Hematopoietic multipotent progenitor cell treated with erythropoietin and hydrocortisone succinate and interleukin-3 and kit ligand, for 4 days (in vitro differentiated cells): Measurements from ENCODE around the gene GABARAPL1.

Experiments
- DNase-seq: peaks from one replicate; pipeline ENCODE4 v3.0.0-alpha.2; 2015

Gene GABARAPL1

GRCh38 chr12:10235761-10236631 lies 23.3 kb downstream of the GABARAPL1 start:
- DNase-seq, result peak; percentile 76

DNA sequence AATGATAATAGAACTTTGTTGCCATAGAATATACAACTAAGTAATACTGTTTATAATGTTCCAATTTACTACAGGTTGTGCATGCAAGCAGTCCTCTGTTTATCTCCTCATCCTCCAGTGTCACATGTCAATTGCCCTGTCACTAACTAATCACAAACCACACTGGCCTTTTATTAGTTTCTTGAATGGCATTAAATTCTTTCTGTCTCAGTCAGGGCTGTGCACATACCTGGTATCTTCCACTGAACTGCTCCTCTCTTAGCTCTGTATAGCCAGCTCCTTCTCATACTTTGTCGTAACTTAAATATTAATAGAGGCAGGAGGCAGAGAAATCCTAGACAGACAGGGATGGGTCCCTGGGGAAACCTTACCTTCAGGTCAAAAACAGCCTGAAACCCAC lies 24.0 kb downstream of the GABARAPL1 start:
- no peak for DNase-seq

GRCh38 chr12:10238526-10238925 lies 25.8 kb downstream of the GABARAPL1 start:
- DNase-seq, result no peak

DNA sequence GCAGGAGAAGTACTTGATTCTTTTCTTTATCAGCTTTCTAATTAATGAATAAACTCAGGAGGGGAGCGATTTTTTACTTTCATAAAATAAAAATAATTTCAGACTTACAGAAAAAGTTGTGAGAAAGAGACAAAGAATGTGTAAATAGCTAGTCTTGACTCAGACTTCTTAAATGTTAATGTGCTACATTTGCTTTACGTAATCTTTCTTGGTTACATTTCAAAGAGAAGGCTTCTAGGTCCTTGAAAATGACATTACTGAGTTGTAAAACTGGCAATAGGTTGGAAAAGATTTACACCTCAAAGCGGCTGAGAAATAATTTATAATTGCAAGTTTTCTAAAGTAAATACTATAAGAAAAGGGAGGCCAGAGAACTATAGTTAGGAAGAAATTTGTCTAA lies 28.6 kb downstream of the GABARAPL1 start:
- no peak for DNase-seq

- peak; percentile 22 for DNase-seq
Observed at GRCh38 chr12:10241727-10242126, 29.1 kb downstream of the GABARAPL1 start.

DNA sequence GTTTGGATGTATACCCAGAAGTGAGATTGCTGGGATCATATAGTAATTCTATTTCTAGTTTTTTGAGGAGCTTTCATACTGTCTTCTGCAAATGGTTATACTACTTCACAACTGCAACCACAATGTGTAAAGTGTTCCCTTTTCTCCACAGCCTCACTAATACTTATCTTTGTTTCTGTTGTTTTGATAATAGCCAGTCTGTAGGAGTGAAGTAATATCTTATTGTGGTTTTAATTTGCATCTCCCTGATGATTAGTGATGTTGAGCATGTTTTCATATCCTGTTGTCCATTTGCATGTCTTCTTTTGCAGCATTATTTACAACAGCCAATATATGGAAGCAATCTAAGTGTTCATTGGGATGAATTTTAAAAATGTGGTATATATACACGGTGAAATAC lies 29.9 kb downstream of the GABARAPL1 start:
- peak; percentile 72 for DNase-seq

DNA sequence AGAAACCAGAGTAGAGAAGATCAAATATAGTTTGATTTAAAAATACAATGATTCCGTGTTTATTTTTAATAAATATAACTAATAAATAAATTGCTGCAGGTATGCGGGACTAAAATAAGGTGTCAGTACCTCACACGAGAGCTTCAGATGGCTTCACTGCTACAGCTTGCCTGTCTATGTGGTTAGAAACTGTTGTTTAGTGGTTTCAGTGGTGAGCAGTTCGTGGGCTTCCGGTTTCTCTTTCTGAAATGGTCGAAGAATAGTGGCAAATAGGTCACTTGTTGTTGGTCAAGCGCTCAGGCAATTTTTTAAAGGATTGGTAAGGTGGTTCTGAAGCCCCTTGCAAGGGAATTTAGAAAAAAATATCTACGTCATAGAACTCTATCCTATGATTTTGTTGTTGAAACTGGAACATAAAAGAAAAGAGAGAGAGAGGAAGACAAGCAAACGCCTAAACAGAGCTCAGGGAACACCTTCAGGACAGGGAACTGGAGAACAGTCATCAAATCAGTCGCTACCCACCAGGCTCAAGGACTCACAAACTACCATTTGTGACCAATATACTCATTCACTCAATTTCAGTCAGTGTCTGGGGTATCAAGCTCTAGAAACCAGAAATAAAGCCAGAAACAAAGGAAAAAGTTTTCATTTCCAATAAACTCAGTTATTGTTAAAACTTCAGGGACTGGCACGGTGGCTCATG lies 31.3 kb downstream of the GABARAPL1 start:
- peak; percentile 84 for DNase-seq

DNA sequence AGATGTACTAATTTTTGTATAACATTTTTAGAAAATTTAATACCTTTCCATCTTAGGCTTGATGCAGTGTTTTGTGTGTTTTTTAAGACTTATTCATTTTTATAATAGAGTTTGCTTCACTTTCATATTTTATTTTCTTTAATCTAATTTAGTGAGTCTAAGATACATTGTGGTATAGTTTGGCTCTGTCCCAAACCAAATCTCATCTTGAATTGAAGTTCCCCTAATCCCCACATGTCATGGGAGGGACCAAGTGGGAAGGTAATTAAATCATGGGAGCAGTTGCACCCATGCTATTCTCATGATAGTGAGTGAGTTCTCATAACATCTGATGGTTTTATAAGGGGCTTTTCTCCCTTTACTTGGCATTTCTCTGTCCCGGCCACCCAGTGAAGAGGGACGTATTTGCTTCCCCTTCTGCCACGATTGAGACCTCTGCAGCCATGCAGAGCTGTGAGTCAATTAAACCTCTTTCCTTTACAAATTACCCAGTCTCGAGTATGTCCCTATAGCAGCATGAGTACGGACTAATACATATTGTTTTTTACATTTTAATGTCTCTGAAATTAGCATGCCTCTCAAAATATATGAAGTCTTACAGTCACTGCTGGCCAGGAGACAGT lies 34.9 kb downstream of the GABARAPL1 start:
- DNase-seq, result peak; percentile 62

- peak; percentile 30 for DNase-seq
Observed at GRCh38 chr12:10249690-10250455, 37.2 kb downstream of the GABARAPL1 start.

DNA sequence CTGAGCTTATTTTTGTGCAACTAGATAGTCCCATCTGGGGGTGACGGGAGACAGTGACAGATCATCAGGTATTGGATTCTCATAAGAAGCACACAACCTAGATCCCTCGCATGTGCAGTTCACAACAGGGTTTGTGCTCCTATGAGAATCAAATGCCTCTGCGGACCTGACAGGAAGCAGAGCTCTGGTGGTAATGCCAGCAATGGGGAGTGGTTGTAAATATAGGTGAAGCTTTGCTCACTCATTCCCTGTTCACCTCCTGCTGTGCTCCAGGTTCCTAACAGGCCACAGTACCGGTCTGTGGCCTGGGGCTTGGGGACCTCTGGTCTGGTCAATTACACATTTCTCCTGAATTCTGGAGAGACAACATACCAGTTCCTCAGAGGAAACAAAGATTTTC lies 39.0 kb downstream of the GABARAPL1 start:
- DNase-seq, result no peak

GRCh38 chr12:10252201-10252600 lies 39.5 kb downstream of the GABARAPL1 start:
- DNase-seq, result no peak

DNA sequence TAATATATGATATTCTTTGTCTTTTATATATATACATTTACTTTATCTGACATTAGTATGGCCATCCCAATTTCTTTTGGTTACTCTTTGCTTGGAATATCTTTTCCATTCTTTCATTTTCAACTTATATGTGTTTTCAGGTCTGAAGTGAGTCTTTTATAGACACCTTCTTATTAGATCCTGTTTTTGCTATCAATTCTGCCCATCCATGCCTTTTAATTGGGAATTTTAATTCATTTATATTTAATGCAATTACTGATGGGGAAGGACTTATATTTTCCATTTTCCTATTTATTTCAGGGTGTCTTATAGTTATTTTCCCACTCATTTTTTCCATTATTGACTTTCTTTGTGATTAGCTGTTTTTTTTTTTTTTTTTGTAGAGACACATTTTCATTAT lies 43.4 kb downstream of the GABARAPL1 start:
- DNase-seq, result no peak

DNA sequence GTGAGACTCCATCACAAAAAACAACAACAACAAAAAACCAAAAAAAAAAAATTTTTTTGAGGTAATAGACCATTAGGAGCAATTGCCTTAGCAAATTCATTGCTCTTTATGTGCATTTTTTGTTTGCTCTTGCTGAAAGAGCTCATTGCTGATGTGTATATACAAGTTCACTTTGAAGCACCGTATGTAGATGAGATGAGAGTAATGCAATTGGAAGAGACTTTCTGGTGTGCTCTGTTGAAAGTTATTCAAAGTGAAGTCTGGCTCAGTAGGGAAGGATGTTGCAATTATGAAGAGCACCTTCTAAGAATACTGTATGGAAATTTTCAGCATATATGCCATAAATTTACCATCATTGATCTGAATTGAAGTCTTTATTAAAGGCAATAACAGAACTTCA lies 48.2 kb downstream of the GABARAPL1 start:
- DNase-seq, result no peak

- no peak for DNase-seq
Observed at GRCh38 chr12:10268037-10268436, 55.4 kb downstream of the GABARAPL1 start.

GRCh38 chr12:10272467-10272866 lies 59.8 kb downstream of the GABARAPL1 start:
- no peak for DNase-seq
